Lower leg skin (tissue), 3 donors: Measurements from ENCODE around the gene UBLCP1.

ENCODE experiments used
- CTCF ChIP-seq, 3 donors: fragments of 450-650 bp; IDR thresholded peaks; one replicate each; pipeline ENCODE4 v1.5.1; 2016; ENCODE audit warnings: antibody characterized with exemption in 3 of 3, mild to moderate bottlenecking in 3 of 3, moderate library complexity in 2 of 3
- POLR2A ChIP-seq, 2 donors: fragments of 450-650 bp; IDR thresholded peaks; one replicate each; pipeline ENCODE4 v1.6.1; 2016 to 2017; ENCODE audit warnings: antibody characterized with exemption in 2 of 2, mild to moderate bottlenecking in 1 of 2, moderate library complexity in 1 of 2

GRCh38 chr5:159224471-159224870 lies 38.6 kb upstream of the UBLCP1 start:
- TF ChIP-seq CTCF (IDR thresholded peaks at IDR 0.05), result no peak
- TF ChIP-seq POLR2A (IDR thresholded peaks at IDR 0.05), result no peak
